ENCODE measurements around the gene PRKCE. TPM values are rescaled to one million over a fixed set of nuclear protein-coding genes. Genes with fewer than 3 reads are reported as not detected.

PRKCE gene
- total RNA-seq, 1 donor from 2014 or later = 23.1 TPM

- no peak for DNase-seq (ENCODE audit: low read depth, low spot score)
These were observed 101.9 kb downstream of the PRKCE start for GRCh38 chr2:45753381-45753780.

- no peak for DNase-seq (ENCODE audit: low read depth, low spot score)
These were observed 102.9 kb downstream of the PRKCE start for GRCh38 chr2:45754131-45755010.

- DNase-seq (ENCODE audit: low read depth, low spot score) = no peak
These were observed 104.3 kb downstream of the PRKCE start for GRCh38 chr2:45755585-45756335.

- DNase-seq (ENCODE audit: low read depth, low spot score) = no peak
These were observed 106.5 kb downstream of the PRKCE start for GRCh38 chr2:45758018-45758417.

GRCh38 chr2:45759310-45759851 lies 107.9 kb downstream of the PRKCE start:
- no peak for DNase-seq (ENCODE audit: low read depth, low spot score)

- no peak for DNase-seq (ENCODE audit: low read depth, low spot score)
These were observed 110.2 kb downstream of the PRKCE start for GRCh38 chr2:45761635-45762034.

- DNase-seq (ENCODE audit: low read depth, low spot score) = no peak
These were observed 111.8 kb downstream of the PRKCE start for GRCh38 chr2:45763255-45763654.

- DNase-seq (ENCODE audit: low read depth, low spot score) = no peak
These were observed 112.3 kb downstream of the PRKCE start for GRCh38 chr2:45763797-45764196.

GRCh38 chr2:45765007-45765727 lies 113.7 kb downstream of the PRKCE start:
- no peak for DNase-seq (ENCODE audit: low read depth, low spot score)

GRCh38 chr2:45765728-45766254 lies 114.3 kb downstream of the PRKCE start:
- DNase-seq (ENCODE audit: low read depth, low spot score) = no peak

- no peak for DNase-seq (ENCODE audit: low read depth, low spot score)
These were observed 116.7 kb downstream of the PRKCE start for GRCh38 chr2:45768208-45768607.

GRCh38 chr2:45769056-45769455 lies 117.6 kb downstream of the PRKCE start:
- no peak for DNase-seq (ENCODE audit: low read depth, low spot score)

GRCh38 chr2:45769854-45770576 lies 118.5 kb downstream of the PRKCE start:
- no peak for DNase-seq (ENCODE audit: low read depth, low spot score)

- DNase-seq (ENCODE audit: low read depth, low spot score) = no peak
These were observed 119.3 kb downstream of the PRKCE start for GRCh38 chr2:45770811-45771210.

GRCh38 chr2:45771261-45771660 lies 119.8 kb downstream of the PRKCE start:
- no peak for DNase-seq (ENCODE audit: low read depth, low spot score)

GRCh38 chr2:45772038-45772437 lies 120.6 kb downstream of the PRKCE start:
- no peak for DNase-seq (ENCODE audit: low read depth, low spot score)

GRCh38 chr2:45773909-45774308 lies 122.4 kb downstream of the PRKCE start:
- DNase-seq (ENCODE audit: low read depth, low spot score) = no peak

- DNase-seq (ENCODE audit: low read depth, low spot score) = no peak
These were observed 123.3 kb downstream of the PRKCE start for GRCh38 chr2:45774688-45775244.

GRCh38 chr2:45776160-45776955 lies 124.9 kb downstream of the PRKCE start:
- DNase-seq (ENCODE audit: low read depth, low spot score) = no peak
